ENCODE results near the gene ZNF778. TPM values are rescaled to one million over a fixed set of nuclear protein-coding genes. Genes with fewer than 3 reads are reported as not detected.

The ZNF778 gene
- total RNA-seq, 4 donors from 2014 or later: 3.4 to 10.7 (median 6.5) TPM

- 79 to 90% methylated on average over 12 to 17 of the region's 33 CpGs for WGBS, 2 donors
Measured at GRCh38 chr16:89277641-89278341, 60.3 kb downstream of the ZNF778 start.

GRCh38 chr16:89278441-89279240, 61.1 kb downstream of the ZNF778 start:
- Histone ChIP-seq H3K4me3 (no peak overlapping the region), H3K27me3 (no peaks in the 10 kb centered on the region), H3K4me1 (no peaks in the 10 kb centered on the region), H3K27ac (no peak overlapping the region), H3K9me3 (no peaks in the 10 kb centered on the region), H3K36me3 (peaks cover 54 to 98% (median 55%) of the 10 kb centered on the region in 3 donors)
- TF ChIP-seq CTCF (IDR thresholded peaks at IDR 0.05) (no peak), POLR2A (IDR thresholded peaks at IDR 0.05) (no peak)
- intact Hi-C loops (cut with DNase I): no loop called here
- 85 to 90% methylated on average over 20 to 24 of the region's 36 CpGs for WGBS, 2 donors
- DNase-seq: no peak

More at GRCh38 chr16:89277641-89278341, 60.3 kb downstream of the ZNF778 start:
- Histone ChIP-seq H3K27me3 (no peaks in the 10 kb centered on the region), H3K36me3 (peaks cover 54 to 98% (median 57%) of the 10 kb centered on the region in 3 donors), H3K27ac (no peak overlapping the region), H3K9me3 (no peaks in the 10 kb centered on the region), H3K4me3 (no peak overlapping the region), H3K4me1 (no peaks in the 10 kb centered on the region)
- no peak for TF ChIP-seq CTCF (IDR thresholded peaks at IDR 0.05)
- TF ChIP-seq POLR2A (IDR thresholded peaks at IDR 0.05): no peak
- intact Hi-C loops (cut with DNase I): no loop called here
- DNase-seq: no peak

- H3K4me3 ChIP-seq: no peak overlapping the region
- TF ChIP-seq CTCF (IDR thresholded peaks at IDR 0.05): no peak
- TF ChIP-seq POLR2A (IDR thresholded peaks at IDR 0.05): no peak
- H3K36me3 ChIP-seq: peaks cover 43 to 98% (median 50%) of the 10 kb centered on the region in 3 donors
- H3K27me3 ChIP-seq: no peaks in the 10 kb centered on the region
- no peaks in the 10 kb centered on the region for H3K4me1 ChIP-seq
- WGBS, 2 donors: 93% methylated on average over 6 of the region's 65 CpGs; no CpG with 5 or more reads in 1 of the 2 donors
- H3K9me3 ChIP-seq: no peaks in the 10 kb centered on the region
- no peak for DNase-seq
- H3K27ac ChIP-seq: no peak overlapping the region
- intact Hi-C loops (cut with DNase I): no loop called here
Measured at GRCh38 chr16:89279666-89280481, 62.4 kb downstream of the ZNF778 start.

- 95 to 98% methylated on average over 15 to 16 of the region's 44 CpGs for WGBS, 2 donors
- peaks cover 47 to 98% (median 51%) of the 10 kb centered on the region in 3 donors for H3K36me3 ChIP-seq
Measured at GRCh38 chr16:89280546-89281188, 63.2 kb downstream of the ZNF778 start.

More at GRCh38 chr16:89280546-89281188, 63.2 kb downstream of the ZNF778 start:
- Histone ChIP-seq H3K27me3 (no peaks in the 10 kb centered on the region), H3K4me3 (no peak overlapping the region), H3K27ac (no peak overlapping the region), H3K4me1 (no peaks in the 10 kb centered on the region), H3K9me3 (no peaks in the 10 kb centered on the region)
- DNase-seq: no peak
- intact Hi-C loops (cut with DNase I): no loop called here
- no peak for TF ChIP-seq CTCF (IDR thresholded peaks at IDR 0.05)
- TF ChIP-seq POLR2A (IDR thresholded peaks at IDR 0.05): no peak
